T-helper 1 cell treated with Interleukin-12 subunit alpha and Interleukin-12 subunit beta and Interleukin-4 antibody, amounts not matched to agents 30 μg/mL and 1 μg/mL, for 36 hours (primary cell): ENCODE data around the gene SDC1.
"Not testable (repeated sequence)": the region's sequence is repeated elsewhere in the genome, so short reads cannot be mapped to it uniquely, and the experiment has no call there.

Source experiments
- H3K27ac Mint-ChIP-seq: one replicate; pipeline ENCODE4 v1.8.0; 2021; ENCODE audit warnings: mild to moderate bottlenecking, mixed read lengths
- H3K27me3 Mint-ChIP-seq: one replicate; pipeline ENCODE4 v1.8.0; 2021; ENCODE audit warnings: low read depth, mixed read lengths
- H3K36me3 Mint-ChIP-seq: one replicate; pipeline ENCODE4 v1.8.0; 2021; ENCODE audit warnings: low read depth, mixed read lengths
- H3K4me1 Mint-ChIP-seq: one replicate; pipeline ENCODE4 v1.8.0; 2021; ENCODE audit warnings: low read depth, mixed read lengths
- H3K4me3 Mint-ChIP-seq: one replicate; pipeline ENCODE4 v1.8.0; 2021; ENCODE audit warnings: mild to moderate bottlenecking, moderate library complexity, mixed read lengths
- H3K9me3 Mint-ChIP-seq: one replicate; pipeline ENCODE4 v1.8.0; 2021; ENCODE audit warnings: mixed read lengths

The SDC1 gene

GRCh38 chr2:20200697-20201555 lies 24.0 kb downstream of the SDC1 start:
- Mint-ChIP-seq H3K36me3 (no peaks in the 10 kb centered on the region), H3K9me3 (no peaks in the 10 kb centered on the region), H3K27me3 (no peaks in the 10 kb centered on the region), H3K4me1 (no peaks in the 10 kb centered on the region), H3K27ac (no peak overlapping the region), H3K4me3 (no peak overlapping the region)

- Mint-ChIP-seq H3K9me3 (no peaks in the 10 kb centered on the region), H3K27ac (no peak overlapping the region), H3K4me1 (no peaks in the 10 kb centered on the region), H3K27me3 (no peaks in the 10 kb centered on the region), H3K4me3 (no peak overlapping the region), H3K36me3 (no peaks in the 10 kb centered on the region)
Observed at GRCh38 chr2:20199633-20200270, 25.2 kb downstream of the SDC1 start.

- Mint-ChIP-seq H3K9me3 (no peaks in the 10 kb centered on the region), H3K27ac (no peak overlapping the region), H3K4me1 (no peaks in the 10 kb centered on the region), H3K27me3 (no peaks in the 10 kb centered on the region), H3K36me3 (no peaks in the 10 kb centered on the region), H3K4me3 (no peak overlapping the region)
Observed at GRCh38 chr2:20198796-20199632, 25.9 kb downstream of the SDC1 start.

- H3K27me3 Mint-ChIP-seq, result no peaks in the 10 kb centered on the region
- no peak overlapping the region for H3K4me3 Mint-ChIP-seq
- no peak overlapping the region for H3K27ac Mint-ChIP-seq
- H3K4me1 Mint-ChIP-seq, result no peaks in the 10 kb centered on the region
- H3K36me3 Mint-ChIP-seq, result no peaks in the 10 kb centered on the region
- H3K9me3 Mint-ChIP-seq, result no peaks in the 10 kb centered on the region
Observed at GRCh38 chr2:20198001-20198400, 26.9 kb downstream of the SDC1 start.

GRCh38 chr2:20197192-20197591 lies 27.7 kb downstream of the SDC1 start:
- no peaks in the 10 kb centered on the region for H3K27me3 Mint-ChIP-seq
- H3K4me3 Mint-ChIP-seq, result no peak overlapping the region
- no peaks in the 10 kb centered on the region for H3K36me3 Mint-ChIP-seq
- no peaks in the 10 kb centered on the region for H3K4me1 Mint-ChIP-seq
- no peaks in the 10 kb centered on the region for H3K9me3 Mint-ChIP-seq
- no peak overlapping the region for H3K27ac Mint-ChIP-seq

GRCh38 chr2:20196657-20197161 lies 28.2 kb downstream of the SDC1 start:
- no peaks in the 10 kb centered on the region for H3K9me3 Mint-ChIP-seq
- no peak overlapping the region for H3K4me3 Mint-ChIP-seq
- H3K36me3 Mint-ChIP-seq, result no peaks in the 10 kb centered on the region
- no peak overlapping the region for H3K27ac Mint-ChIP-seq
- no peaks in the 10 kb centered on the region for H3K27me3 Mint-ChIP-seq
- H3K4me1 Mint-ChIP-seq, result no peaks in the 10 kb centered on the region

- Mint-ChIP-seq H3K4me3 (no peak overlapping the region), H3K36me3 (no peaks in the 10 kb centered on the region), H3K27me3 (no peaks in the 10 kb centered on the region), H3K9me3 (no peaks in the 10 kb centered on the region), H3K27ac (no peak overlapping the region), H3K4me1 (no peaks in the 10 kb centered on the region)
Observed at GRCh38 chr2:20196053-20196656, 28.8 kb downstream of the SDC1 start.

- H3K36me3 Mint-ChIP-seq, result no peaks in the 10 kb centered on the region
Observed at GRCh38 chr2:20195431-20196033, 29.4 kb downstream of the SDC1 start.

GRCh38 chr2:20195016-20195411 lies 29.9 kb downstream of the SDC1 start:
- not testable (repeated sequence) for H3K4me1 Mint-ChIP-seq, H3K9me3 Mint-ChIP-seq, H3K36me3 Mint-ChIP-seq, H3K27ac Mint-ChIP-seq, H3K27me3 Mint-ChIP-seq, H3K4me3 Mint-ChIP-seq

More at GRCh38 chr2:20195431-20196033, 29.4 kb downstream of the SDC1 start:
- no peak overlapping the region for H3K27ac Mint-ChIP-seq
- no peak overlapping the region for H3K4me3 Mint-ChIP-seq
- H3K4me1 Mint-ChIP-seq, result no peaks in the 10 kb centered on the region
- H3K9me3 Mint-ChIP-seq, result no peaks in the 10 kb centered on the region
- H3K27me3 Mint-ChIP-seq, result no peaks in the 10 kb centered on the region

GRCh38 chr2:20194097-20195015 lies 30.6 kb downstream of the SDC1 start:
- H3K4me1 Mint-ChIP-seq, result no peaks in the 10 kb centered on the region
- H3K4me3 Mint-ChIP-seq, result no peak overlapping the region
- H3K27ac Mint-ChIP-seq, result no peak overlapping the region
- no peaks in the 10 kb centered on the region for H3K36me3 Mint-ChIP-seq
- H3K9me3 Mint-ChIP-seq, result no peaks in the 10 kb centered on the region
- no peaks in the 10 kb centered on the region for H3K27me3 Mint-ChIP-seq

GRCh38 chr2:20193185-20193584 lies 31.7 kb downstream of the SDC1 start:
- Mint-ChIP-seq H3K9me3 (no peaks in the 10 kb centered on the region), H3K27ac (no peak overlapping the region), H3K27me3 (no peaks in the 10 kb centered on the region), H3K36me3 (no peaks in the 10 kb centered on the region), H3K4me1 (no peaks in the 10 kb centered on the region), H3K4me3 (no peak overlapping the region)

- Mint-ChIP-seq H3K9me3 (no peaks in the 10 kb centered on the region), H3K4me3 (no peak overlapping the region), H3K27me3 (no peaks in the 10 kb centered on the region), H3K27ac (no peak overlapping the region), H3K36me3 (no peaks in the 10 kb centered on the region), H3K4me1 (no peaks in the 10 kb centered on the region)
Observed at GRCh38 chr2:20192781-20193180, 32.1 kb downstream of the SDC1 start.
